Hepatocyte (in vitro differentiated cells): ENCODE results near the gene CLSTN3. TPM values are rescaled to one million over a fixed set of nuclear protein-coding genes. Genes with fewer than 3 reads are reported as not detected.

Experiments used
- DNase-seq: peaks from one replicate; pipeline ENCODE4 v3.0.0-alpha.2; 2016; ENCODE audit warnings: low spot score
- H2AFZ ChIP-seq: fragments of 200-600 bp; sonication (generic); 2 replicates; pipeline ENCODE4 v1.6.0; 2016; ENCODE audit warnings: antibody characterized with exemption, mild to moderate bottlenecking
- H3K27ac ChIP-seq: fragments of 200-600 bp; sonication (generic); 2 replicates; pipeline ENCODE4 v1.5.1; 2016; ENCODE audit warnings: mild to moderate bottlenecking
- H3K27me3 ChIP-seq: fragments of 200-600 bp; sonication (generic); 2 replicates; pipeline ENCODE4 v1.6.1; 2016
- H3K36me3 ChIP-seq: fragments of 200-600 bp; sonication (generic); replicated peaks from 2 replicates; pipeline ENCODE4 v1.5.1; 2016; ENCODE audit warnings: low read depth; ENCODE audit not compliant: insufficient read depth
- H3K4me1 ChIP-seq: fragments of 200-600 bp; sonication (generic); 2 replicates; pipeline ENCODE4 v1.5.1; 2016; ENCODE audit warnings: mild to moderate bottlenecking, moderate library complexity; ENCODE audit not compliant: insufficient read depth
- H3K4me2 ChIP-seq: fragments of 200-600 bp; sonication (generic); 2 replicates; pipeline ENCODE4 v1.6.0; 2016
- H3K4me3 ChIP-seq: fragments of 200-600 bp; sonication (generic); 2 replicates; pipeline ENCODE4 v1.5.1; 2016; ENCODE audit warnings: mild to moderate bottlenecking
- H3K79me2 ChIP-seq: fragments of 200-600 bp; sonication (generic); 2 replicates; pipeline ENCODE4 v1.6.0; 2017; ENCODE audit warnings: mild to moderate bottlenecking
- H3K9me2 ChIP-seq: fragments of 200-600 bp; sonication (generic); replicated peaks from 2 replicates; pipeline ENCODE4 v1.6.0; 2017; ENCODE audit warnings: mild to moderate bottlenecking; ENCODE audit not compliant: insufficient read depth
- H3K9me3 ChIP-seq: fragments of 200-600 bp; sonication (generic); 2 replicates; pipeline ENCODE4 v1.5.1; 2016; ENCODE audit warnings: low read depth, mild to moderate bottlenecking
- H4K20me1 ChIP-seq: fragments of 200-600 bp; sonication (generic); 2 replicates; pipeline ENCODE4 v1.6.0; 2016; ENCODE audit warnings: mild to moderate bottlenecking; ENCODE audit not compliant: insufficient read depth, poor library complexity, severe bottlenecking
- EZH2 ChIP-seq: fragments of 200-600 bp; sonication (generic); IDR thresholded peaks from 2 replicates; pipeline ENCODE4 v1.6.1; 2016; ENCODE audit warnings: antibody characterized with exemption, mild to moderate bottlenecking, borderline replicate concordance
- EZH2phosphoT487 ChIP-seq: fragments of 200-600 bp; sonication (generic); IDR thresholded peaks from one replicate; pipeline ENCODE4 v1.6.1; 2018; ENCODE audit warnings: antibody characterized with exemption, mild to moderate bottlenecking, low read depth, moderate library complexity; ENCODE audit not compliant: unreplicated experiment, severe bottlenecking
- WGBS: methylation state at CpG from one replicate; pipeline ENCODE4 v1.1.6; 2016; ENCODE audit warnings: low lambda C conversion rate; ENCODE audit errors: missing lambda C conversion rate; 5-methylcytosine and 5-hydroxymethylcytosine counted together
- polyA plus RNA-seq: library from polyadenylated mRNA; unstranded; fragments of >200 nt; fragmentation: Nextera tagmentation; extraction: Ambion mirVana; gene quantifications from 2 replicates; pipeline ENCODE4 v1.2.1, GENCODE V29; 2016
- total RNA-seq: library from RNA; depleted of rRNA; stranded (reverse); fragments of >200 nt; gene quantifications from 2 replicates; pipeline ENCODE4 v1.2.3, GENCODE V29; 2014
- TF ChIP-seq, protein P1 (sequence below): fragments of 200-600 bp; sonication (generic); IDR thresholded peaks from 2 replicates; pipeline ENCODE4 v1.5.1; 2016; ENCODE audit warnings: antibody characterized with exemption, mild to moderate bottlenecking; ENCODE audit not compliant: poor library complexity

The CLSTN3 gene
- total and polyA plus RNA-seq, 2 experiments from 2014 or later: 37.8 to 57.0 TPM

DNA sequence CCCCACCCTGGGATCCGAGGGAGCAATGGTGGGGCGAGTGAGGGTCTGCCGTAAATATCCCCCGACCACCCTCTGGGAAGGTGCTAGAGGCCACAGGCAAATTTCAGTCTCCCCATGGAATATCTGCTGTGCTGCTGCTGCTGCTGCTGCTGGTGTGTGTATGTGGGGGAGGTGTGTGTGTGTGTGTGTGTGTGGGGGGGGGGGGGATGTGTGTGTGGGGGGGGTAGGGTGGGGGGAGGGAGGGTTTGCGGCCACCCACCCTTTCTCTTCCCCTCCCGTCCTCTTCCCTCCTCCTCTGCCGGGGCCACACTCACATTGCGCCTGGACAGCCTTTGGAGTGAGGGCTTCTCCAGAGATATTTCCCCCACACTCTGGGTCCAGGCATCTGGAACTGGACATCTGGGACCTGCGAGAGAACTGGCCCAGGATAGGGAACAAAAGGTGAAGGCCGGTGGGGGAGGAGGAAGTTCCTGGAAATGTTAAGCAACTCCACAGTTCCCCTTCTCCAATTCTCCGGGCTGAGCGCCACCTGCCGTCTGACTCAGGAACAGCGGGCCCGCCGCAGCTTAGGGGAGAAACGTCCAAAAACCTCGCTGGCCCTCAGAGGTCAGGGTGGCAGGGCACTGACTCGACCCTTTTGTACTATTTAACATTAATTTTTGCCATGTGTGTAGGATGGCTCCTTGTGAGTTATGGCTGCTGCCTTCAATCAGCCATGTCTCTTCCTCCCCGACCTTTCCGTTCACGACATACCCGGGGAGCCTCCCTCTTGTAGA is 21.2 kb upstream of the CLSTN3 start, which contains the start of gene C1RL:
Gene C1RL (minus strand): TSS at position 419 of the 776 bp plus-strand sequence. CDS start 34 bp downstream, at position 385.
- peak within 1 kb of the TSS; percentile 100 for H3K27ac ChIP-seq
- no peaks in the 10 kb centered on the region for H3K36me3 ChIP-seq
- H3K79me2 ChIP-seq: peaks cover 55% of the 10 kb centered on the region
- peak within 1 kb of the TSS; percentile 95 for H3K4me2 ChIP-seq
- peak; percentile 92 for DNase-seq
- peak within 1 kb of the TSS; percentile 51 for H2AFZ ChIP-seq
- TF ChIP-seq, protein P1, sequence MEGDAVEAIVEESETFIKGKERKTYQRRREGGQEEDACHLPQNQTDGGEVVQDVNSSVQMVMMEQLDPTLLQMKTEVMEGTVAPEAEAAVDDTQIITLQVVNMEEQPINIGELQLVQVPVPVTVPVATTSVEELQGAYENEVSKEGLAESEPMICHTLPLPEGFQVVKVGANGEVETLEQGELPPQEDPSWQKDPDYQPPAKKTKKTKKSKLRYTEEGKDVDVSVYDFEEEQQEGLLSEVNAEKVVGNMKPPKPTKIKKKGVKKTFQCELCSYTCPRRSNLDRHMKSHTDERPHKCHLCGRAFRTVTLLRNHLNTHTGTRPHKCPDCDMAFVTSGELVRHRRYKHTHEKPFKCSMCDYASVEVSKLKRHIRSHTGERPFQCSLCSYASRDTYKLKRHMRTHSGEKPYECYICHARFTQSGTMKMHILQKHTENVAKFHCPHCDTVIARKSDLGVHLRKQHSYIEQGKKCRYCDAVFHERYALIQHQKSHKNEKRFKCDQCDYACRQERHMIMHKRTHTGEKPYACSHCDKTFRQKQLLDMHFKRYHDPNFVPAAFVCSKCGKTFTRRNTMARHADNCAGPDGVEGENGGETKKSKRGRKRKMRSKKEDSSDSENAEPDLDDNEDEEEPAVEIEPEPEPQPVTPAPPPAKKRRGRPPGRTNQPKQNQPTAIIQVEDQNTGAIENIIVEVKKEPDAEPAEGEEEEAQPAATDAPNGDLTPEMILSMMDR: peak; percentile 97
- TF ChIP-seq EZH2phosphoT487: no peak
- no peak for TF ChIP-seq EZH2
- H4K20me1 ChIP-seq: no peaks in the 10 kb centered on the region
- no peaks in the 10 kb centered on the region for H3K9me2 ChIP-seq
- H3K4me3 ChIP-seq: peak within 1 kb of the TSS; percentile 78
- no peaks in the 10 kb centered on the region for H3K9me3 ChIP-seq
- peaks cover 16% of the 10 kb centered on the region for H3K4me1 ChIP-seq
- WGBS: 22% methylated on average over 22 of the region's 23 CpGs
- H3K27me3 ChIP-seq: no peaks in the 10 kb centered on the region

DNA sequence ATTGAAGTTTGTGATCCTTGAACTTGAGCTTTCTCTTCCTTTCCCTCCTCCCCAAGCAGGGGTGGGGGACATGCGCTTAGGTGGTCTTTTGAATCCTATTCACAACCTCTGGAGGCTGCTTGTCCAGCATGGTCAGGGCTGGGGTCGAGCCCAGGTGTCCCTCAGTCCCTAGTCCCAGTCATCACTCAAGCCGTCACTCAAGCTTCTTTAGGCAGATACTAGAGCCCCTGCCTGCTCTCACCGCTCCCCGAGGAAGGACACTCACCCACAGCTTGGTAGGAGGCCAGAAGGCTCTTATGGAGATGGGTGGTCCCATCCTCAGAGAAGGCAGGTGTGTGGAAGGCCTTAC is 20.6 kb upstream of the CLSTN3 start:
- H3K4me2 ChIP-seq: peak overlapping the region; percentile 95
- peaks cover 50% of the 10 kb centered on the region for H3K79me2 ChIP-seq
- H2AFZ ChIP-seq: no peak overlapping the region
- no peak for DNase-seq
- peak overlapping the region; percentile 12 for H3K4me3 ChIP-seq
- peaks cover 16% of the 10 kb centered on the region for H3K4me1 ChIP-seq
- H3K36me3 ChIP-seq: no peaks in the 10 kb centered on the region
- H3K27me3 ChIP-seq: no peaks in the 10 kb centered on the region
- no peaks in the 10 kb centered on the region for H3K9me2 ChIP-seq
- WGBS: 81% methylated on average over 5 of the region's 5 CpGs
- peak overlapping the region; percentile 100 for H3K27ac ChIP-seq
- H3K9me3 ChIP-seq: no peaks in the 10 kb centered on the region
- no peaks in the 10 kb centered on the region for H4K20me1 ChIP-seq
- no peak for TF ChIP-seq EZH2

DNA sequence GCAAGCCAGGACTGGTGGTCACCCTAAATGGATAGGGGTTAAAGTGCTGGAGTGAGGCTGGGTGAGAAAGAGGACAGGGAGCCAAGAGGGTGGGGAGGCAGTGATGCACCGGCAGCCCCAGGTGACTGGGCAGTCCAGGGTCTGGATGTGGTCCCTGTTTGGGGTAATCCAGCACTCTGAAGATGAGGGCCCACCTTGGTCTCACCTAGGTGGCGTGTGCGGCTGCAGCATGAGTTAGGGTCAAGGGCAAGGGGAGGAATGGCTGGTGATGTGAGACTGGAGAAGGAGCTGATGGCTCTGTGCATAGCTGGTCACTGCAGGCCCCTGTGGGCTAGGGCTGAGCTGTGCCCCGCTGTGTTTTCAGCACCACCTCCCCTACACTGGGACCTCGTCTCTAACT is 19.5 kb upstream of the CLSTN3 start:
- 98% methylated on average over 5 of the region's 5 CpGs for WGBS

DNA sequence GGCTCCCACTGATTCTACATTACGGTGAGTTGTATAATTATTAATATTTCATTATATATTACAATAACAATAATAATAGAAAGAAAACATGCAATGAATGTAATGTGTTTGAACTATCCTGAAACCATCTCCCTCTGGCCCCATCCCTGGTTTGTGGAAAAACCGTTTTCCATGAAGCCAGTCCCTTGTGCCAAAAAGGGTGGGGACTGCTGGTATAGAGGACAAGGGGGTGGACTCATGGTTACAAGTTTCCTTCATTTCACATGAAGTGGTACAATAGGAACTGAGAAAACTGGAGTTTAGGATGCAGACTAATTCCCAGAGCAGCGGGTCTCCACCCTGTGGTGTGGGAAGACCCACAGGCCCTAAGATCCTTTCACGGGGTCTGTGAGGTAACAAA is 18.1 kb upstream of the CLSTN3 start:
- DNase-seq: no peak
- Histone ChIP-seq H3K36me3 (no peaks in the 10 kb centered on the region), H3K9me3 (no peaks in the 10 kb centered on the region), H3K27ac (no peak overlapping the region), H3K79me2 (peaks cover 25% of the 10 kb centered on the region), H3K4me3 (no peak overlapping the region), H4K20me1 (no peaks in the 10 kb centered on the region), H3K4me1 (peaks cover 13% of the 10 kb centered on the region), H3K27me3 (no peaks in the 10 kb centered on the region), H2AFZ (no peak overlapping the region), H3K4me2 (no peak overlapping the region), H3K9me2 (no peaks in the 10 kb centered on the region)
- 92% methylated on average over 4 of the region's 4 CpGs for WGBS
- TF ChIP-seq, protein P1: no peak
- TF ChIP-seq EZH2phosphoT487 (no peak), EZH2 (no peak)

More for the DNA sequence above, 19.5 kb upstream of the CLSTN3 start:
- peaks cover 39% of the 10 kb centered on the region for H3K79me2 ChIP-seq
- no peaks in the 10 kb centered on the region for H3K27me3 ChIP-seq
- TF ChIP-seq EZH2phosphoT487: no peak
- TF ChIP-seq, protein P1: no peak
- TF ChIP-seq EZH2: no peak
- no peak overlapping the region for H3K4me3 ChIP-seq
- H3K9me3 ChIP-seq: no peaks in the 10 kb centered on the region
- H3K36me3 ChIP-seq: no peaks in the 10 kb centered on the region
- no peak overlapping the region for H3K4me2 ChIP-seq
- no peaks in the 10 kb centered on the region for H4K20me1 ChIP-seq
- H2AFZ ChIP-seq: no peak overlapping the region
- H3K4me1 ChIP-seq: peaks cover 16% of the 10 kb centered on the region
- H3K9me2 ChIP-seq: no peaks in the 10 kb centered on the region
- DNase-seq: no peak
- H3K27ac ChIP-seq: no peak overlapping the region
